Activated CD4-positive, alpha-beta T cell treated with anti-CD3 and anti-CD28 coated beads for 36 hours (primary cell): Measurements from ENCODE around the gene MYZAP. TPM values are rescaled to one million over a fixed set of nuclear protein-coding genes. Genes with fewer than 3 reads are reported as not detected.
"Not testable (repeated sequence)": the region's sequence is repeated elsewhere in the genome, so short reads cannot be mapped to it uniquely, and the experiment has no call there.

Experiments
- ATAC-seq: fragments of 200-7000 bp; cut with Tn5 transposase; one replicate; pipeline ENCODE4 v1.10.0; 2021; ENCODE audit warnings: mild to moderate bottlenecking, moderate library complexity
- CTCF ChIA-PET: fragments of 350-600 bp; sonication (Branson Sonifier 250); formaldehyde crosslinking; loops from one replicate; lab custom pipeline; 2021; ENCODE audit warnings: antibody characterized with exemption; lab: Charles Lee
- POLR2A ChIA-PET: fragments of 350-600 bp; sonication (Branson Sonifier 250); formaldehyde crosslinking; loops from one replicate; lab custom pipeline; 2021; ENCODE audit warnings: antibody characterized with exemption, inconsistent platforms; lab: Charles Lee
- DNase-seq: peaks from one replicate; pipeline ENCODE4 v3.0.0-alpha.2; 2020
- H3K27ac Mint-ChIP-seq: one replicate; pipeline ENCODE4 v1.8.0; 2021; ENCODE audit warnings: mixed read lengths
- H3K27me3 Mint-ChIP-seq: one replicate; pipeline ENCODE4 v1.8.0; 2021; ENCODE audit warnings: mixed read lengths
- H3K36me3 Mint-ChIP-seq: one replicate; pipeline ENCODE4 v1.8.0; 2021; ENCODE audit warnings: low read depth, mixed read lengths
- H3K4me1 Mint-ChIP-seq: one replicate; pipeline ENCODE4 v1.8.0; 2021; ENCODE audit warnings: mixed read lengths
- H3K4me3 Mint-ChIP-seq: one replicate; pipeline ENCODE4 v1.8.0; 2021; ENCODE audit warnings: mild to moderate bottlenecking, moderate library complexity, mixed read lengths
- H3K9me3 Mint-ChIP-seq: one replicate; pipeline ENCODE4 v1.8.0; 2021; ENCODE audit warnings: low read depth, mixed read lengths
- intact Hi-C, 2 experiments: fragments of 100-400 bp; cut with DNase I in 1 of 2; cut with micrococcal nuclease in 1 of 2; formaldehyde crosslinking; loops; one replicate each; pipeline versions ENCODE4 v1.14.2 to v1.15.1; 2022 to 2024; cut with DNase I, micrococcal nuclease
- total RNA-seq, 2 experiments: library from RNA; stranded (reverse); gene quantifications; one replicate each; pipeline ENCODE4 v1.2.3, GENCODE V29; 2021

Gene MYZAP
- total RNA-seq, 2 experiments from 2014 or later: 0.11 TPM

DNA sequence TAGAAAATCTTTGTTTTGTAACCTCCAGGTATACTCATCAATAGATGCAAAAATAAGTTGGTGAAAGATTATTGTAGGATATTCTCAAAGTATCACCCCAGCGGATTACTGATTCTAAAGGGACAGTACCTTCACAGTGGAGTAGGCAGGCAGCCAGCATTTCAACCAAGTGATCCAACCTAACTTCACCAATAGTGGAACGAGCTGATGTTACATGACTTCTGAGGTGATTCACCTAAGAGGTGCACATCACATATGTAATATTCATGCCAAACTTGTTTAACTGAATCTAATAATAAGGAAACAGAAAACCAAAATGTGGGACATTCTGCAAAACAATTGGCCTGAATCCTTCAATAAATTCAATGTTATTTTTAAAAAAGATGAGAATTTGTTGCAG, 14.3 kb downstream of the MYZAP start:
- H3K27ac Mint-ChIP-seq: no peak overlapping the region
- H3K4me1 Mint-ChIP-seq: no peaks in the 10 kb centered on the region
- H3K4me3 Mint-ChIP-seq: no peak overlapping the region
- CTCF ChIA-PET: interaction anchor here (0.6 kb wide), 2 partner anchors 12 to 92 kb away, joined by 3 read pairs; no protein-coding TSS in a partner anchor
- DNase-seq (no peak), ATAC-seq (no peak)
- intact Hi-C loops: no loop called here
- H3K9me3 Mint-ChIP-seq: no peaks in the 10 kb centered on the region
- peaks cover 4% of the 10 kb centered on the region for H3K27me3 Mint-ChIP-seq
- no peaks in the 10 kb centered on the region for H3K36me3 Mint-ChIP-seq
- POLR2A ChIA-PET: no interaction called here

DNA sequence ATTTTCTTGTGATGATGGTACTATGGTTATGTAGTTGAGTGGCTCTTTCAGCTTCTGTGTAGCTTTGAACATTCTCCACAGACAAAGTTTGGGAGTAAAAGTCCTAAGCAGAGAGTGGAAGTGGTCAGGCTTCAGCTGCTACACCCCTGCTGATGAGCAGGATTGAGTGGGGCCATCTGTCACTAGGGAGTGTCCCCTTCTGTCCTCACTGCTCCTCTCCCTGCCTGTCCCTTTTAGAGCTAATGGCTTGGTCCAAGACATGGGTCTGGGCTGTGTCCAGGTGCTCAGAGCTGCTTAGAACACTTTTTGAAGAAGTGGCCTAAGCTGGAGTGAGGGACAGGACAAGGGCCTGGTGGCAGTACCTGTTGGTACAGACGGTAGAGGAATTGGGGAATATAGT, 15.1 kb downstream of the MYZAP start:
- H3K27ac Mint-ChIP-seq: no peak overlapping the region
- POLR2A ChIA-PET: no interaction called here
- CTCF ChIA-PET: interaction anchor here (0.6 kb wide), 1 partner anchor 91 kb away, joined by 3 read pairs; no protein-coding TSS in a partner anchor
- ATAC-seq (no peak), DNase-seq (no peak)
- no peaks in the 10 kb centered on the region for H3K4me1 Mint-ChIP-seq
- peaks cover 3% of the 10 kb centered on the region for H3K27me3 Mint-ChIP-seq
- intact Hi-C loops: no loop called here
- H3K9me3 Mint-ChIP-seq: no peaks in the 10 kb centered on the region
- no peaks in the 10 kb centered on the region for H3K36me3 Mint-ChIP-seq
- H3K4me3 Mint-ChIP-seq: no peak overlapping the region

DNA sequence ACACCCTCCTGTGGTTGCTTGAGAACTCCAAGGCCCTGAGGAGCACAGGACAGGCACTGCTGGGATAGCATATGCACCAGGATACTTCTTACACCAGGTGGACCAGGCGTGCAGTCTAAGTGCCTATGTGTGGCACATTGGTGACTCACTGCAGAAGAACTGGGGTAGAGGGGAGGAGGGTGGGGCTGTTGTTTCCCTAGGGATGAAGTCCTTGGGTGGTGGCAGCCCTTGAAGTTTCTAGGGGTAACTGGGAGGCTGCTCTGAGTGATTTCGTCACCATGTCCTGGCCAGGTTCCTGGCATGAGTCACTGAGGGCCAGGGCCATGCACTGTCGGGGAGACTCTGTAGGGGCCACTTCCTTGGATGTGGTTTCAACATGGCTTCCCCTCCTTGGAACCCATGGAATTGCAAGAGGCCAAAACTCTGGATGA, 15.9 kb downstream of the MYZAP start:
- Mint-ChIP-seq H3K27ac (no peak overlapping the region), H3K27me3 (peaks cover 3% of the 10 kb centered on the region), H3K9me3 (no peaks in the 10 kb centered on the region), H3K4me1 (no peaks in the 10 kb centered on the region), H3K36me3 (no peaks in the 10 kb centered on the region), H3K4me3 (no peak overlapping the region)
- no peak for DNase-seq
- POLR2A ChIA-PET: no interaction called here
- CTCF ChIA-PET: no interaction called here
- intact Hi-C loops: no loop called here
- no peak for ATAC-seq

DNA sequence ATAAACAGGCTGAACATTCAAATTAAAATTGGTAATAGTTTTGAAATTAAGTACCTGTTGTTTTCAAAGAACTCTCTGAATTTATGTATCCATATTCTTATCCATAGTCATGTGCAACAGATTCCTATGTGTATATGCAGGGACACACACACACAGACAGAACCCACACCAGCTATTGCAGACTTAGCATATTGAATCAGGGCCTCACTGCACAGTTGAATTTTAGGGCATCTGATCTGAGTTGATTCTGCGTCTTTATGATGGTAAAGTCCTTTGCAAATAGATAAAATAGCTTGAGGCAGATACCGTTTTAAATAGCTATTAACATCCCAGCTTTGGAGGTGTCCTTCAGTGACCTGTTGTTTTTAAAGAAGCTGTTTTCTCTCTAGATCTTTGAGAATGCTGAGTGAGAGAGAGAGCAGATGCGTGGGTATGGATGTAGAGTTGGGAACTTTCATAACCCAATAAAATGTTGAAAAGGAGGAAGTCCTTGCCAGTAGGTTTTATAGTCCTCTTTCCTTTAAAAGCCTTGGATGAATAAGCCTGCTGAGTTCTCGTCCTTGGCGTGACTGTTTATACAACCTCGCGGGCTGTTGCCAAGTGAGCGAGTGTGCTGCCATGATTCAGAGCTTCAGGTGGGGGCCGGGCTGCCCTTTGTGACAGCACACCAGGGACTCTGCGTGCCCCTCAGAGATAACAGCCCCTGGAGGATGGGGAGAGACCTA, 18.3 kb downstream of the MYZAP start:
- no peaks in the 10 kb centered on the region for H3K9me3 Mint-ChIP-seq
- CTCF ChIA-PET: interaction anchor here (0.9 to 1.2 kb wide), 2 partner anchors 48 to 89 kb away, joined by 3 read pairs; no protein-coding TSS in a partner anchor
- intact Hi-C loops: no loop called here
- no peaks in the 10 kb centered on the region for H3K4me1 Mint-ChIP-seq
- no peak overlapping the region for H3K4me3 Mint-ChIP-seq
- no peak for DNase-seq
- POLR2A ChIA-PET: no interaction called here
- no peak for ATAC-seq
- H3K36me3 Mint-ChIP-seq: no peaks in the 10 kb centered on the region
- H3K27ac Mint-ChIP-seq: no peak overlapping the region
- peaks cover under 1% of the 10 kb centered on the region for H3K27me3 Mint-ChIP-seq

DNA sequence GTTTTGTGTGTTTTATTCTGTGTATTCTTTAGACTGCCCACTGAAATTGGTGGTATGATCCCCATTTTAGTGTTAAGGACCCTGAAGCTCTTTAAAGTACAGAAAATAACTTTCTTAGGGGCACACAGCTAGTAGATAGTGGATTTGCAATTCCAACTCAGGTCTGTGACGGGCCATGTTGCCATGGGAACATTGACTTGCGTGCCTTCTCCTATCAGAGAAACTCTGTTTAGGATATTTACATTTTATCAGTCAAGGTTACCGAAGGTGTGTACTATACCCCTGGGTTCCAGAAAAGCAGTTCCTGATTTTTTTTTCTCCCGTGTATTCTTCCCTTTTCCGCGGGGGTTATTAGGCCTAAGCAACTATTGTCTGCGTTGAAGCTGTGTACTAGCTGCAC, 19.4 kb downstream of the MYZAP start:
- ChIA-PET CTCF (no interaction called here), POLR2A (no interaction called here)
- intact Hi-C loops: no loop called here
- no peaks in the 10 kb centered on the region for H3K36me3 Mint-ChIP-seq
- H3K4me1 Mint-ChIP-seq: no peaks in the 10 kb centered on the region
- H3K4me3 Mint-ChIP-seq: no peak overlapping the region
- ATAC-seq (no peak), DNase-seq (no peak)
- H3K9me3 Mint-ChIP-seq: no peaks in the 10 kb centered on the region
- no peak overlapping the region for H3K27ac Mint-ChIP-seq
- no peaks in the 10 kb centered on the region for H3K27me3 Mint-ChIP-seq

DNA sequence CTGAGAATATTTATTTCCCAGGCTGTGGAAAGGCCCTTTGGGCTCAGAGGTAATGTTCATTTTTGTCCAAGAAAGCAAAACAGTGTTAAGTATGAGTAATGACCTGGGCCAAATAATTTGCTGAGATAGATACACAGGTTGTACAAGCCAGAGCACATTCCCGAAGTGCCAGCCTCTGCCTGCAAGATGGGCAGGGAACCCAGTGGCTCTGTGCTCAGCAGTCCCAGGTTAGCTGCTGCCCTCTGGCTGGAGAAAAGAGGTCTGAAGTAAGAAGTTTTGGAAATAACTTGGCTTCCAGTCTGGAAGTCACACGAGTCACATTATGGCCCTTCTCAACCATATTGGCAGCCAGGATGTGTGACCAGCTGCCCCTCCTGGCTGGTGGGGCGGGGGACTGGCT, 20.2 kb downstream of the MYZAP start:
- POLR2A ChIA-PET: no interaction called here
- Mint-ChIP-seq H3K4me3 (no peak overlapping the region), H3K9me3 (no peaks in the 10 kb centered on the region), H3K36me3 (no peaks in the 10 kb centered on the region), H3K27ac (no peak overlapping the region), H3K4me1 (no peaks in the 10 kb centered on the region), H3K27me3 (no peaks in the 10 kb centered on the region)
- intact Hi-C loops: no loop called here
- DNase-seq: no peak
- no peak for ATAC-seq
- CTCF ChIA-PET: interaction anchor here (0.7 to 0.8 kb wide), 2 partner anchors 52 to 65 kb away, joined by 3 to 5 read pairs; no protein-coding TSS in a partner anchor

DNA sequence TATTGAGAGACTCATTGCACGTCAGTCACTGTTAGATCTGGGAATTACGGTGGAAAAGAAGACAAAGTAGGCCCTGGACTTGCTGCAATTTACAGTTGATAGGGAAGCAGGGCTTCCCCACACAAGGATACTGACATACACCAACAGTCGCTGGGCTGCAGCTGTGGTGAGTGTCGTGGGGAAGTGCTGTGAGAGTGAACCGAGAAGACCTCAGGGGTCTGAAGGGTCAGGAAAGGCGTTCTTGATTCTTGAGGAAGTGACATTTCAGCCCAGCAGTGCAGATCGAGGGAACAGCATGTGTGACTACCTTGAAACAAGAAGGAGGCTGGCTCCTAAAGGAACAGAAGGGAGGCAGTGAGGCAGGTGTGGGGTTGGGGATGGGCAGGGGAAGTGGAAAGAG, 22.5 kb downstream of the MYZAP start:
- H3K27ac Mint-ChIP-seq: no peak overlapping the region
- intact Hi-C loops: no loop called here
- ChIA-PET POLR2A (no interaction called here), CTCF (no interaction called here)
- no peaks in the 10 kb centered on the region for H3K27me3 Mint-ChIP-seq
- DNase-seq (no peak), ATAC-seq (no peak)
- H3K4me1 Mint-ChIP-seq: no peaks in the 10 kb centered on the region
- no peaks in the 10 kb centered on the region for H3K36me3 Mint-ChIP-seq
- no peak overlapping the region for H3K4me3 Mint-ChIP-seq
- no peaks in the 10 kb centered on the region for H3K9me3 Mint-ChIP-seq

DNA sequence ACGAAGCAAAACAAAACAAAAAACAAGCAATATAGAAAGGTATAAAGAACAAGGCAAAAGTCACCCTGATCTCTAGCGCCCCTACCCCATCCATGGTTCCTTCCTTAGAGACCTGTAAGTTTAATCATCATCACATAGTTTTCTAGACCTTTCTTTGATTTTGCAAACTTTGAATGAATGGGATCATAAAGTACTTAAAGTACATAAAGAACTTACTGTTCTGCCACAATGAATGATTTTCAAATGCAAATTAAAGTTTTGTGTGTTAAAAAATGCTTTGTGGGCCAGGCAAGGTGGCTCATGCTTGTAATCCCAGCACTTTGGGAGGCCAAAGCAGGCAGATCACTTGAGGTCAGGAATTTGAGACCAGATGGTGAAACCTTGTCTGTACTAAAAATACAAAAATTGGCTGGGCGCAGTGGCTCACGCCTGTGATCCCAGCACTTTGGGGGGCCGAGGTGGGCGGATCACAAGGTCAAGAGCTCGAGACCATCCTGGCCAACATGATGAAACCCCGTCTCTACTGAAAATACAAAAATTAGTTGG, 24.3 kb downstream of the MYZAP start:
- H3K27ac Mint-ChIP-seq, ATAC-seq, H3K4me1 Mint-ChIP-seq, H3K27me3 Mint-ChIP-seq, H3K36me3 Mint-ChIP-seq, DNase-seq, intact Hi-C loops, H3K9me3 Mint-ChIP-seq, H3K4me3 Mint-ChIP-seq, POLR2A ChIA-PET: not testable (repeated sequence)
- CTCF ChIA-PET: interaction anchor here (0.8 kb wide), 1 partner anchor 16 kb away, joined by 4 read pairs; no protein-coding TSS in a partner anchor

DNA sequence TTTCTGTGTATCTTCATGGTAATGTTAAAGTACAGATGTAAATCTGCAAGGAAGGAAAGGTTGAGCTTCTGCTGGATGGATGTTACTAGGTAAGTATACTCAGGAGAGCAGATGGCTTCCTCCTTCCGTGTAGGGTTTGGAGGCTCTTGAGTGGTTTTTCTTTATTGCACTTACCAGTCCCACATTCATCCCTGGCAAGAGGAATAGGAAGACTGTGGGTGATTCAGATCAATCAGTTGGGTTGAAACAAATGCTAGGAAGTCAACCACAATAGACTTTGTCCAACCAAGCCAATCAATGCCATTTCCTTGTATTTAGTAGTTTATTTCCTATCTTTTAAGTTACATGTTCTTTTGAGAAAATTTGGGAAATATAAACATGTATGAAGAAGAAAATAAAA, 26.6 kb downstream of the MYZAP start:
- H3K4me1 Mint-ChIP-seq: no peaks in the 10 kb centered on the region
- ChIA-PET CTCF (no interaction called here), POLR2A (no interaction called here)
- no peak for ATAC-seq
- no peak overlapping the region for H3K27ac Mint-ChIP-seq
- H3K27me3 Mint-ChIP-seq: no peaks in the 10 kb centered on the region
- intact Hi-C loops: no loop called here
- H3K9me3 Mint-ChIP-seq: no peaks in the 10 kb centered on the region
- H3K4me3 Mint-ChIP-seq: no peak overlapping the region
- H3K36me3 Mint-ChIP-seq: no peaks in the 10 kb centered on the region
- no peak for DNase-seq

DNA sequence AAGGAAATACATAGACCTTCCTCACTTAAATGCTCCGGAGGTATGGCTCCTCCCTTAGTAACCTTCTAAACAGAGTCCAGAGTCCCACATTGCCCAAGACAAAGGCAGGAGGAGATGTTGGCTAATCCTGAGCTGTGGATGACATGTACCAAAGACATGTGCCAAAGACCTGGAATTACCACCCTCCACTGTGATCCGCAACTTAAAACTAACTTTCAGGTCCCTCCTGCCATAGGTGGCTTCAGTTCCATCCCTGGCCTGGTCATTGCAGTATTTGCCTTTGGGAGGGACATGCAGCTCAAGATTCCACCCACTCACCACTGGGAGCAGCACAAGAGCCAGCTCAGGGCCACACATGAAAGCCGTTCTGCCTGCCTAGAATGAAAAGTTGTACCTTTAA, 28.0 kb downstream of the MYZAP start:
- H3K9me3 Mint-ChIP-seq: no peaks in the 10 kb centered on the region
- intact Hi-C loops: no loop called here
- H3K36me3 Mint-ChIP-seq: no peaks in the 10 kb centered on the region
- H3K27me3 Mint-ChIP-seq: peaks cover 2% of the 10 kb centered on the region
- H3K4me1 Mint-ChIP-seq: no peaks in the 10 kb centered on the region
- ChIA-PET POLR2A (interaction anchor here (0.5 kb wide), 1 partner anchor 90 kb away, joined by 3 read pairs; no protein-coding TSS in a partner anchor), CTCF (interaction anchor here (0.9 kb wide), 1 partner anchor 17 kb away, joined by 4 read pairs; no protein-coding TSS in a partner anchor)
- ATAC-seq (no peak), DNase-seq (no peak)
- H3K27ac Mint-ChIP-seq: no peak overlapping the region
- no peak overlapping the region for H3K4me3 Mint-ChIP-seq

DNA sequence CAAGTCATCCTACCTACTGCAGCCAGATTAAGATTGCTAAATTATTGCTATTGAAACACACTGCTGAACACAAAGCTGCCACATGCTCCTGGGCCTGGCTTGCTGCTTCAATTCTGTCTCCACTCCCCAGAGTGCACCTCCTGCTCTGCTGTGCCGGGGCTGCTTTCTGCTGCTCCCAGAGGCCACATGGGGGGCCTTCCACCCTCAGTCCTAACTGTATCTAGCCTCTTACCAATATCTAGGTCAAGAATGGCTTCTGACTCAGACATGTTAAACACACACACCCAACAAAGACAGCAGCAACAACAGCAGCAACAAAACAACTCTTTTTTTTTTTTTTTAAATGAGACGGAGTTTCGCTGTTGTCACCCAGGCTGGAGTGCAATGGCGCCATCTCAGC, 33.0 kb downstream of the MYZAP start:
- ATAC-seq (no peak), DNase-seq (no peak)
- Mint-ChIP-seq H3K4me3 (no peak overlapping the region), H3K4me1 (no peaks in the 10 kb centered on the region), H3K27me3 (peaks cover 2% of the 10 kb centered on the region), H3K36me3 (no peaks in the 10 kb centered on the region), H3K9me3 (no peaks in the 10 kb centered on the region), H3K27ac (no peak overlapping the region)
- intact Hi-C loops: no loop called here
- CTCF ChIA-PET: interaction anchor here (1.1 kb wide), 1 partner anchor 19 kb away, joined by 3 read pairs; no protein-coding TSS in a partner anchor
- POLR2A ChIA-PET: no interaction called here
